Measurements from ENCODE around the gene GRK5.

GRK5 gene

GRCh38 chr10:119344381-119344780 lies 137.0 kb downstream of the GRK5 start:
- FAIRE-seq (no peak), DNase-seq (ENCODE audit: insufficient read length, low spot score) (no peak)
- TF ChIP-seq TAF1 (IDR thresholded peaks at IDR 0.05; ENCODE audit: low read depth, low read length), result no peak
- TF ChIP-seq POLR2A (IDR thresholded peaks at IDR 0.05; ENCODE audit: low read depth, low read length), result no peak
- TF ChIP-seq POLR2AphosphoS5 (IDR thresholded peaks at IDR 0.05; ENCODE audit: low read depth, low read length), result no peak
- TF ChIP-seq POU2F2 (IDR thresholded peaks at IDR 0.05; ENCODE audit: low read depth, low read length), result no peak
- no peak for TF ChIP-seq SPI1 (IDR thresholded peaks at IDR 0.05; ENCODE audit: low read depth, low read length)
- TF ChIP-seq PAX5 (IDR thresholded peaks at IDR 0.05; ENCODE audit: insufficient read depth, low read length, severe bottlenecking), result no peak

GRCh38 chr10:119346095-119346832 lies 138.9 kb downstream of the GRK5 start:
- DNase-seq (ENCODE audit: insufficient read length, low spot score), result no peak
- no peak for FAIRE-seq
- TF ChIP-seq PAX5 (IDR thresholded peaks at IDR 0.05; ENCODE audit: insufficient read depth, low read length, severe bottlenecking) (no peak), POLR2A (IDR thresholded peaks at IDR 0.05; ENCODE audit: low read depth, low read length) (no peak), TAF1 (IDR thresholded peaks at IDR 0.05; ENCODE audit: low read depth, low read length) (no peak), POLR2AphosphoS5 (IDR thresholded peaks at IDR 0.05; ENCODE audit: low read depth, low read length) (no peak), SPI1 (IDR thresholded peaks at IDR 0.05; ENCODE audit: low read depth, low read length) (no peak), POU2F2 (IDR thresholded peaks at IDR 0.05; ENCODE audit: low read depth, low read length) (no peak)

GRCh38 chr10:119347181-119347974 lies 140.0 kb downstream of the GRK5 start:
- FAIRE-seq (peak; percentile 88), DNase-seq (ENCODE audit: insufficient read length, low spot score) (no peak)
- TF ChIP-seq SPI1 (IDR thresholded peaks at IDR 0.05; ENCODE audit: low read depth, low read length) (no peak), TAF1 (IDR thresholded peaks at IDR 0.05; ENCODE audit: low read depth, low read length) (no peak), POLR2AphosphoS5 (IDR thresholded peaks at IDR 0.05; ENCODE audit: low read depth, low read length) (no peak), POLR2A (IDR thresholded peaks at IDR 0.05; ENCODE audit: low read depth, low read length) (no peak), PAX5 (IDR thresholded peaks at IDR 0.05; ENCODE audit: insufficient read depth, low read length, severe bottlenecking) (no peak), POU2F2 (IDR thresholded peaks at IDR 0.05; ENCODE audit: low read depth, low read length) (no peak)

- TF ChIP-seq POLR2A (IDR thresholded peaks at IDR 0.05; ENCODE audit: low read depth, low read length), result no peak
- TF ChIP-seq TAF1 (IDR thresholded peaks at IDR 0.05; ENCODE audit: low read depth, low read length), result no peak
- TF ChIP-seq POU2F2 (IDR thresholded peaks at IDR 0.05; ENCODE audit: low read depth, low read length), result no peak
- no peak for TF ChIP-seq PAX5 (IDR thresholded peaks at IDR 0.05; ENCODE audit: insufficient read depth, low read length, severe bottlenecking)
- FAIRE-seq, result no peak
- DNase-seq (ENCODE audit: insufficient read length, low spot score), result no peak
Observed at GRCh38 chr10:119348106-119348505, 140.7 kb downstream of the GRK5 start.

GRCh38 chr10:119348516-119349240 lies 141.3 kb downstream of the GRK5 start:
- DNase-seq (ENCODE audit: insufficient read length, low spot score), result no peak
- FAIRE-seq, result no peak

GRCh38 chr10:119349341-119349740 lies 142.0 kb downstream of the GRK5 start:
- no peak for FAIRE-seq
- DNase-seq (ENCODE audit: insufficient read length, low spot score), result no peak
- no peak for TF ChIP-seq POLR2AphosphoS5 (IDR thresholded peaks at IDR 0.05; ENCODE audit: low read depth, low read length)
- TF ChIP-seq PAX5 (IDR thresholded peaks at IDR 0.05; ENCODE audit: insufficient read depth, low read length, severe bottlenecking), result no peak
- TF ChIP-seq POU2F2 (IDR thresholded peaks at IDR 0.05; ENCODE audit: low read depth, low read length), result no peak
- TF ChIP-seq POLR2A (IDR thresholded peaks at IDR 0.05; ENCODE audit: low read depth, low read length), result no peak
- TF ChIP-seq SPI1 (IDR thresholded peaks at IDR 0.05; ENCODE audit: low read depth, low read length), result no peak
- TF ChIP-seq TAF1 (IDR thresholded peaks at IDR 0.05; ENCODE audit: low read depth, low read length), result no peak

More at GRCh38 chr10:119348516-119349240, 141.3 kb downstream of the GRK5 start:
- no peak for TF ChIP-seq POLR2AphosphoS5 (IDR thresholded peaks at IDR 0.05; ENCODE audit: low read depth, low read length)

- TF ChIP-seq PAX5 (IDR thresholded peaks at IDR 0.05; ENCODE audit: insufficient read depth, low read length, severe bottlenecking), result no peak
- TF ChIP-seq POLR2AphosphoS5 (IDR thresholded peaks at IDR 0.05; ENCODE audit: low read depth, low read length), result no peak
- no peak for TF ChIP-seq SPI1 (IDR thresholded peaks at IDR 0.05; ENCODE audit: low read depth, low read length)
- TF ChIP-seq POU2F2 (IDR thresholded peaks at IDR 0.05; ENCODE audit: low read depth, low read length), result no peak
- no peak for TF ChIP-seq TAF1 (IDR thresholded peaks at IDR 0.05; ENCODE audit: low read depth, low read length)
- no peak for TF ChIP-seq POLR2A (IDR thresholded peaks at IDR 0.05; ENCODE audit: low read depth, low read length)
- no peak for FAIRE-seq
- no peak for DNase-seq (ENCODE audit: insufficient read length, low spot score)
Observed at GRCh38 chr10:119349937-119350501, 142.6 kb downstream of the GRK5 start.

- no peak for FAIRE-seq
- no peak for DNase-seq (ENCODE audit: insufficient read length, low spot score)
Observed at GRCh38 chr10:119350502-119351097, 143.2 kb downstream of the GRK5 start.

GRCh38 chr10:119351189-119351588 lies 143.8 kb downstream of the GRK5 start:
- TF ChIP-seq SPI1 (IDR thresholded peaks at IDR 0.05; ENCODE audit: low read depth, low read length) (no peak), POLR2AphosphoS5 (IDR thresholded peaks at IDR 0.05; ENCODE audit: low read depth, low read length) (no peak)
- FAIRE-seq (no peak), DNase-seq (ENCODE audit: insufficient read length, low spot score) (no peak)

More at GRCh38 chr10:119350502-119351097, 143.2 kb downstream of the GRK5 start:
- TF ChIP-seq TAF1 (IDR thresholded peaks at IDR 0.05; ENCODE audit: low read depth, low read length) (no peak), PAX5 (IDR thresholded peaks at IDR 0.05; ENCODE audit: insufficient read depth, low read length, severe bottlenecking) (no peak), SPI1 (IDR thresholded peaks at IDR 0.05; ENCODE audit: low read depth, low read length) (no peak), POU2F2 (IDR thresholded peaks at IDR 0.05; ENCODE audit: low read depth, low read length) (no peak)
